Prostate gland (tissue), 2 donors: ENCODE results near the gene TEX14. TPM values are rescaled to one million over a fixed set of nuclear protein-coding genes. Genes with fewer than 3 reads are reported as not detected.
"Not testable (repeated sequence)": the region's sequence is repeated elsewhere in the genome, so short reads cannot be mapped to it uniquely, and the experiment has no call there.

Experiments
- DNase-seq: peaks from one replicate; pipeline ENCODE4 v3.0.0-alpha.2; 2019; ENCODE audit warnings: low spot score
- H3K27ac ChIP-seq, 2 donors: fragments of 200-600 bp; sonication (generic); 2 replicates each; pipeline ENCODE4 v1.5.1; 2017 to 2019
- H3K27me3 ChIP-seq: fragments of 200-600 bp; sonication (generic); replicated peaks from 2 replicates; pipeline ENCODE4 v1.5.1; 2019; ENCODE audit not compliant: insufficient read depth
- H3K36me3 ChIP-seq, 2 donors: fragments of 200-600 bp; sonication (generic); 1 replicate in 1 of 2; 2 replicates in 1 of 2; pipeline versions ENCODE4 v1.5.1 to v1.8.1; 2017 to 2019
- H3K4me1 ChIP-seq: fragments of 200-600 bp; sonication (generic); replicated peaks from 2 replicates; pipeline ENCODE4 v1.5.1; 2019
- H3K4me3 ChIP-seq, 2 donors: fragments of 200-600 bp; sonication (generic); 2 replicates each; pipeline ENCODE4 v1.5.1; 2017 to 2019
- H3K9me3 ChIP-seq: fragments of 200-600 bp; sonication (generic); 2 replicates; pipeline ENCODE4 v1.5.1; 2017
- POLR2A ChIP-seq: fragments of 450-650 bp; IDR thresholded peaks from one replicate; pipeline ENCODE4 v1.6.1; 2016; ENCODE audit warnings: antibody characterized with exemption, mild to moderate bottlenecking
- POLR2AphosphoS5 ChIP-seq: sonication (generic); formaldehyde crosslinking; IDR thresholded peaks from one replicate; pipeline ENCODE4 v1.6.1; 2017; ENCODE audit warnings: antibody characterized with exemption
- WGBS: methylation state at CpG from one replicate; pipeline ENCODE4 v1.1.5; 2018; 5-methylcytosine and 5-hydroxymethylcytosine counted together
- intact Hi-C: fragments of 100-400 bp; cut with DNase I; formaldehyde crosslinking; loops from one replicate; pipeline ENCODE4 v1.14.2; 2022
- total RNA-seq, 2 donors: library from RNA; depleted of rRNA; stranded (reverse); fragments of >200 nt; gene quantifications; one replicate each; pipeline ENCODE4 v1.1.0, GENCODE V29; 2016
- TF ChIP-seq, protein P1 (sequence below), 4 experiments: fragments of 200-600 bp in 2 of 4; fragments of 450-650 bp in 2 of 4; sonication (generic) in 2 of 4; IDR thresholded peaks; 1 replicate in 3 of 4; 2 replicates in 1 of 4; pipeline ENCODE4 v1.5.1; 2016 to 2019; ENCODE audit warnings: antibody characterized with exemption in 4 of 4, mild to moderate bottlenecking in 2 of 4, moderate library complexity in 2 of 4

The TEX14 gene
- total RNA-seq, 2 donors from 2014 or later, result 0.50 to 14.3 TPM

DNA sequence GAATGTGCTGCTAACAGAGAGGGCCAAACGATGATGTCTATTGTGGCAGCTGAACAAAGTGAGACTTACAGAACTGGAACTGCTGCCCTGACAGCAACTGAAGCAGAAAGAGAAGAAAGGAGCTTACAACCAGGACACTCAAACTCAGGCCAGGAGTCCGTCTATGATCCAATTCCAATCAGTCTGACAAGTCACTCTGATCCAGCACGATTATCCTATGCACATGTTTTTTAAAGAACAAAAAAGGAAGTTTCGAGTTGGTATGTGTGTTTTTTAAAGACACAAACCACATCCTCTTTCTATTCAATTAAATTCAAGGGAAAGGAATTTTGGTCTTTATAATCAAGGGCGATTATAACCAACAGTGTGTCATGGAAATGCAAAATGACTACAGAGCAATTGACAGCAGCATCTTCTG is 135.0 kb downstream of the TEX14 start:
- Histone ChIP-seq H3K27me3 (no peaks in the 10 kb centered on the region), H3K36me3 (no peaks in the 10 kb centered on the region), H3K9me3 (no peaks in the 10 kb centered on the region), H3K4me3 (no peak overlapping the region), H3K4me1 (no peaks in the 10 kb centered on the region), H3K27ac (no peak overlapping the region)
- DNase-seq, result no peak
- 27% methylated on average over 5 of the region's 5 CpGs for WGBS
- TF ChIP-seq POLR2A (no peak), POLR2AphosphoS5 (no peak)
- TF ChIP-seq, protein P1, sequence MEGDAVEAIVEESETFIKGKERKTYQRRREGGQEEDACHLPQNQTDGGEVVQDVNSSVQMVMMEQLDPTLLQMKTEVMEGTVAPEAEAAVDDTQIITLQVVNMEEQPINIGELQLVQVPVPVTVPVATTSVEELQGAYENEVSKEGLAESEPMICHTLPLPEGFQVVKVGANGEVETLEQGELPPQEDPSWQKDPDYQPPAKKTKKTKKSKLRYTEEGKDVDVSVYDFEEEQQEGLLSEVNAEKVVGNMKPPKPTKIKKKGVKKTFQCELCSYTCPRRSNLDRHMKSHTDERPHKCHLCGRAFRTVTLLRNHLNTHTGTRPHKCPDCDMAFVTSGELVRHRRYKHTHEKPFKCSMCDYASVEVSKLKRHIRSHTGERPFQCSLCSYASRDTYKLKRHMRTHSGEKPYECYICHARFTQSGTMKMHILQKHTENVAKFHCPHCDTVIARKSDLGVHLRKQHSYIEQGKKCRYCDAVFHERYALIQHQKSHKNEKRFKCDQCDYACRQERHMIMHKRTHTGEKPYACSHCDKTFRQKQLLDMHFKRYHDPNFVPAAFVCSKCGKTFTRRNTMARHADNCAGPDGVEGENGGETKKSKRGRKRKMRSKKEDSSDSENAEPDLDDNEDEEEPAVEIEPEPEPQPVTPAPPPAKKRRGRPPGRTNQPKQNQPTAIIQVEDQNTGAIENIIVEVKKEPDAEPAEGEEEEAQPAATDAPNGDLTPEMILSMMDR (IDR thresholded peaks at IDR 0.05), result no peak
- intact Hi-C loops, result no loop called here

DNA sequence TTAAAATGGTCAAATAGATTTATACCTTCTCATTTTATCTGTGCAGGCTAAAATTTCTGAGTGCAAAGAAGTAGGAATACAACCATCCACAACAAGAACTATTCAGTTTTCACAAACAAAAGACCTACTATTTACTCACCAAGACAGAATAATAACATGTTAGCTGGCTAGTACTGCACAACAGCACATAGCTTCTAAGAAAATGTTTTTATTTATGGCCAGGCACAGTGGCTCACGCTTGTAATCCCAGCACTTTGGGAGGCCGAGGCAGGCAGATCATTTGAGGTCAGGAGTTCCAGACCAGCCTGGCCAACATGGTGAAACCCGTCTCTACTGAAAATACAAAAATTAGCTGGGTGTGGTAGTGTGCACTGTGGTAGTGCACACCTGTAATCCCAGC is 136.7 kb downstream of the TEX14 start:
- H3K27me3 ChIP-seq, H3K4me1 ChIP-seq, H3K9me3 ChIP-seq, DNase-seq, intact Hi-C loops, H3K36me3 ChIP-seq, H3K27ac ChIP-seq, H3K4me3 ChIP-seq: not testable (repeated sequence)
- 81% methylated on average over 3 of the region's 3 CpGs for WGBS

DNA sequence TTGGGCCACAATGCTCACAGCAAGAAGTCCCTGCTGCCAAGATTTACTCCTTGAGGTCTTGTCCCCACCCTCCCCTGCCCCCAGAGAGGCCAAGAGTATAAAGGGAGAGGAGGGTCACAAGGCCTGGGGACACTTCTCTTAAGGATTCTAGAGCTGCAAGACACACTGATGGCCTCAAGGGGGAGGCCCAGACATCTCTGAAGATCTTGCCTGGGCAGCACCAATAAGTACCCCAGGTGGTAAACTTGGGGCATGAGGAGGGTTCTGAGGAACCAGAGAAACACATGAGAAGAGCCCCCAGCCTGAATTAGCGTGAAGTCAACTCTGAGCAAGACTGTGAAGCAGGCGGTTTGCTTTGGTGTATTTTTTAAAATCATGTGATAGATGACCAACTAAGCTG is 150.6 kb downstream of the TEX14 start:
- H3K4me3 ChIP-seq, result no peak overlapping the region
- no peaks in the 10 kb centered on the region for H3K36me3 ChIP-seq
- no peak for DNase-seq
- H3K9me3 ChIP-seq, result no peaks in the 10 kb centered on the region
- WGBS, result 90% methylated on average over 2 of the region's 2 CpGs
- H3K27me3 ChIP-seq, result no peaks in the 10 kb centered on the region
- no peak overlapping the region for H3K27ac ChIP-seq
- no peaks in the 10 kb centered on the region for H3K4me1 ChIP-seq
- TF ChIP-seq, protein P1 (IDR thresholded peaks at IDR 0.05), result no peak
- TF ChIP-seq POLR2A, result no peak
- intact Hi-C loops, result no loop called here

DNA sequence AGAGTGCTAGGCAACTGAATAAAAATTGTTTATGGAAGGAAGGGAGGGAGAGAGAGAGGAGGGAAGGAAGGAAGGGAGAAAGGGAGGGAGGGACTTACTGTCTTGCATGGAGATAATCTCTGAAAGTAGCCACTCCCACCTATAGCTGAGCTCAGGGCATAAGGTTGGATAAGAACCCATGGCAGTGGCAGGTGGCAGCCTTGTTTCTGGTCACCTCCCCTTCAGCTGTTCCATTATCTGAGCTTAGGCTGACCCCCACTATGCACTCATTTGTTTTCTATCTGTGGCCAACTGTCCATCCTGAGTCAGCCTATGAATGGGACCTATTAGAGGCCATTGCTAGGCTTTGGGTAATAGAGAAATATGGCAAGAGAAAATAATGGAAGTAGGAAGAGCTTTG is 152.1 kb downstream of the TEX14 start:
- DNase-seq, result no peak
- Histone ChIP-seq H3K9me3 (no peaks in the 10 kb centered on the region), H3K4me1 (no peaks in the 10 kb centered on the region), H3K27ac (no peak overlapping the region), H3K27me3 (no peaks in the 10 kb centered on the region), H3K4me3 (no peak overlapping the region), H3K36me3 (no peaks in the 10 kb centered on the region)
- intact Hi-C loops, result loop anchor here (10.0 kb wide), 1 partner anchor 45 kb away; no protein-coding TSS in a partner anchor
- TF ChIP-seq POLR2A (no peak), POLR2AphosphoS5 (no peak)
- TF ChIP-seq, protein P1 (IDR thresholded peaks at IDR 0.05), result no peak

DNA sequence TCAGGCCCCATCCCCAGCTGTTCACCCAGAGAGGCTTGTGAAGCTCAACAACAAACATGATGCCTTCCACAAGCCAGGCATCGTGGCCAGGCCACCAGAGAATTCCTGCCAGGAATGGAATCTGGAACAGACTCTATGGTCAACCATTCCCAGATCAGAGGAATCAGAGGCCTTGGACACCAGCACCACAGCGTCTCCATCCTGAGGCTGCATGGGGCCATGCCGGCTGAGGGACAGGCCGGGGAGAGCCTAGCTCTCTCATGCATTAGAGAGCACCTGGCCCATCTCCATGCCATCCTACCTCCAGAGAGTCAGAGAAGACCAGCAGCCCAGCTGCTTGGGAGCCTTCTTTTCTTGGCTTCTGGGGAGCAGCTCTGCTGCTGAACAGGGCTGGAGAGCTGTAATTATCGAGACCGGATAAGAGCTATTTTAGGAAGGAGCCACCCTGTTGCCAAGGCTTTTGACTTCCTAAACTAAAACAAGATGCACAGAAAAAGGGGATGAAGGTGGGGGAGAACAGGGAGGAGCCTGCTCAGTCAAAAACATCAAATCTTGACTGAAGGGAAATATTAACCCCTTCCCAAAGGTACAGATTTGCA is 152.9 kb downstream of the TEX14 start:
- H3K4me3 ChIP-seq, result no peak overlapping the region
- H3K36me3 ChIP-seq, result no peaks in the 10 kb centered on the region
- H3K27me3 ChIP-seq, result no peaks in the 10 kb centered on the region
- no peak overlapping the region for H3K27ac ChIP-seq
- DNase-seq, result no peak
- no peaks in the 10 kb centered on the region for H3K4me1 ChIP-seq
- 78% methylated on average over 6 of the region's 6 CpGs for WGBS
- intact Hi-C loops, result loop anchor here (10.0 kb wide), 1 partner anchor 46 kb away; no protein-coding TSS in a partner anchor
- no peaks in the 10 kb centered on the region for H3K9me3 ChIP-seq
- TF ChIP-seq POLR2AphosphoS5 (no peak), POLR2A (no peak)
- TF ChIP-seq, protein P1 (IDR thresholded peaks at IDR 0.05), result no peak
